DMS79 (cell line): ENCODE measurements around the gene TLE6.
"Not testable (repeated sequence)": the region's sequence is repeated elsewhere in the genome, so short reads cannot be mapped to it uniquely, and the experiment has no call there.

Experiments used
- DNase-seq: peaks from one replicate; lab custom pipeline; 2025; lab: John Stamatoyannopoulos, UW

The TLE6 gene

DNA sequence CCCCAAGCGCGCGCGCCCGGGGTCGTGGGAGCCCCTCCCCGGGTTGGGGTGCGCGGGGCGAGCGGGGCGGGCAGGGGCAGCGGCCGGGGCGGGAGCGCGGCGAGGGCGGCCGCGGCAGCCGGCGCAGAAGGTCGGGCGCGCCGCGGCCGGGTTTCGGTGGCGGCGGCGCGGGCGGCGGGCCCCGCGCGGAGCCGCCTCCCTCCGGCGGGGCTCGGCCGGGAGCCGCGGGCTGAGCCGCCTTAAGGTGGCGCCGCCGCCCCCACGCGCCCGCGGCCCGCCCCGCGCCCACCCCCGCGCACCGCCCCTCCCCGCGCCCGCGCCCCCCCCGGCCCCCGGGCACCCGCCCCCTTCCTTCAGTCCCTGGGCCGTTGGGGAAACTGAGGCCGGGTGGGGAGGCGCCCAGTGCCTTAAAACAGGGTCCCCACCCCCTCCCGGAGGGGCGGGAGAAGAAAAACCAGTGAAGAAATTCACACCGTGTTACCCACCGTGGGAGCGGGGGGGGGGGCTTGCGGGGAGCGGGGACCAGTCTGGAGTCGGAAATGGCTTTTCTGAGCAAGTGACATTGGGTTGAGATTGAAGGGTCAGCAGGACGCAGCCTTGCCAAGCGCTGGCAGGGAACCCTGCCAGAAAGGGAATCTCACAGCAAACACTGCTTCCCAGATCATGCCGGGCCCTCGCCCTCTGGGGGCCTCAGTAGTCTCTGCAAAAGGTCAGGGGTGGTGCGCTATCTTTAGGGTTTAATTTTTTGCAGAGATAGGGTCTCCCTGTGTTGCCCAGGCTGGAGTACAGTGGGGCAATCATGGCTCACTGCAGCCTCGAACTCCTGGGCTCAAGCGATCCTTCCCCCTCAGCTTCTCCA, 51.9 kb downstream of the TLE6 start, which contains the start of gene TLE2:
TLE2 (minus strand) TSS at position 216 of the 859 bp plus-strand sequence. CDS start 376 bp downstream, outside the sequence.
- no peak for DNase-seq

DNA sequence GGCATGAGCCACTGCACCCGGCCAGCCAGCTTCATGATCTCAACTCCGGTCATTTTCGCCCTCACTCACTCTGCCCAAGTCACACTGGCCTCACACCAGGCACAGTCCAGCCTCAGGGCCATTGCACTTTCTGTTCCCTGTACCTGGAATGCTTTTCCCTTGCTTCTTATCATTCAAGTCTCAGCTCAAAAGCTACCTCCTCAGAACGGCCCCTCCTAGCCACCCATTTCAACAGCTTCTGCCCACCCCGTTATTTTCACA, 54.2 kb downstream of the TLE6 start:
- DNase-seq, result no peak

- DNase-seq, result no peak
These were observed 56.4 kb downstream of the TLE6 start for GRCh38 chr19:3033595-3034405.

DNA sequence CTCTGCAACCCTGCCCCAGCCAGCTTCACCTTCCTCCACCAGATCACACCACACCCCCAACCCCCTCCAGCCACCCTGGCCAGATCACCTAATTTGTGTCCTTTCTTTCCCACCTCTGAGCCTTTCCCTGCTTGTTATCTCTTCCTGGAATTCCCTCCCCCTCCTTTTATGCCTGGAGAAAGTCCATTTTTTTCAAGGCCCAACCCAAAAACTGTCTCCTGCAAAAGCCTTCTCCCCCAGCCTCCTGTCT, 57.0 kb downstream of the TLE6 start:
- no peak for DNase-seq

DNA sequence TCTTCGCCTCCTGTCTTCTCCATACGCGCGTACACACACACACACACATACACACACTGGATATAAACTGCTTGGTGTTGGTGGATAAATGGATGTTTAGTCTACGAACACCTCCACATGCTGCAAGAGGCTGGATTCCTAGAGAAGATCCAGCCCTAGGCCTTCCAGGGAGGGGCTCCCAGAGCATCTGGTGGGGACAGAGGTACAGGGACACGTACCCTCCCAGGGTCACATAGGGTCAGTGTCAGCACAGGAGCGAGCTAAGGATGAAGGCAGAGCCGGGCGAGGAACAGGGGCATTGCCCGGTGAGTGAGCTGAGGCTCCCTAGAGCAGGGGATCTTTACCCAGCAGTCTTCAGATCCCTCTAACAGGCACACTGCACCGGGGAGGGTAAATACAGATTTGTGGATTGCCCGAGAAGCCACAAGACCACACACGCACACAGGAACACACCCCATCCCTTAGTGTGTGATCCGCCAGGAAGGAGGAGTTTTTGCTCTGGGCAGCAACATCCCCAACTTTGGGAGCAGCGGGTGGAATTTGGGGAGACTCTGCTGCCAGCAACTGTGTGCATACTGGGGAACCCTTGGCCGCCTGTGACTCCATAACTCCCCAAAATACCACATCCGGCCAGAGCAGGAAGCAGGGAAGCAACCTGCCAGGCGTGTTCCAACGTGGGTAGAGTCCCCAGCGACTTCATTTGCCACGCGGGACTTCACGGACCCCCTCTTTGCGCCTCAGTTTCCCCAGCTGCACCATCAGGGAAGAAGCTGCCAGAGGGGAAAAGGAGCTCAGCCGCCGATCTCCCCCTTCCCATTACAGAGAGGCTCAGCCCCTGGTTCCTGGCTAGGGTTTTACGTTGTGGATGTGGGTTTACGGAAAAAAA, 57.5 kb downstream of the TLE6 start:
- DNase-seq, result no peak

- DNase-seq, result peak; percentile 99
These were observed 58.3 kb downstream of the TLE6 start for GRCh38 chr19:3035542-3036118.

DNA sequence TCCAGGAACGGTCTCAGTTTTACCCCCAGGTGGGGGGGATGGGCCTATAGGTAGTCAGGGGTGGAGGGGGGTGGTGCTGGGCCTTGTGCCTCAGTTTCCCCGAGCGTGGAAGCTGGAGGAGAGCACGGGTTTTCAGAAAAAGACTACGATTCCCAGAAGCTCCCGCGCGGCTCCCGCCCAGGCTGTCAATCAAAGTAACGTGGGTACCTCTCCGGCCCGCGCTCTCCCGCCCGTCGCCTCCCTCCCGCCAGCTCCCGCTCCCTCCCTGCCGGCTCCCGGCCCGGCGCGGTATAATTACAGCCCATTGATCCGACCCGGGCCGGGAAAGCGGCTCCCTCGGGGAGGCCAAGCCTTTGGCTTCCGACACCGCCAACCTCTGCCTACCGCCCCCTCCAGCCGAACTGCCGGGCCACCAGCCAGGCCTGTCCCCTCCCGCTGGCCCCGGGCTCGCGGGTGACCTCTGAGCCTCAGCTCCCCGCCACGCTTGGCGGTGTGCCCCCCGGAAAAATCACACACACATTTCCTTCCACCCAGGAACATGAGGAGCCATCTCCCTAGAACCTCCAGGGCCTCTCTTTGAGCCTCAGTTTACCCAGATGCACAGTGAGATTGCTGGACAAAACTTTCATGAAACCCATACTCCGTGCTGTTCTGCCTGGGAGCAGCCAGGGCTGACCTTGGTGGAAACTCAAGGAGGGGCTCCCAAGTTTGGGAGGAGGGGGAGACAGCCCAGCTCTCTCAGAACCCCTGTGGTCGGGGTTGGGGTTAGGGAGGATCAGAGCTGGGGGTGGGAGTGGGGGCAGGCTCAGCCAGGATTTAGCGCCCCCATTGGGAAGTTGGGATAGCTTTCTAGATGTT, 59.0 kb downstream of the TLE6 start:
- DNase-seq, result peak; percentile 79

- DNase-seq, result not testable (repeated sequence)
These were observed 59.7 kb downstream of the TLE6 start for GRCh38 chr19:3036977-3037544.

- DNase-seq, result no peak
These were observed 60.9 kb downstream of the TLE6 start for GRCh38 chr19:3038214-3038613.

DNA sequence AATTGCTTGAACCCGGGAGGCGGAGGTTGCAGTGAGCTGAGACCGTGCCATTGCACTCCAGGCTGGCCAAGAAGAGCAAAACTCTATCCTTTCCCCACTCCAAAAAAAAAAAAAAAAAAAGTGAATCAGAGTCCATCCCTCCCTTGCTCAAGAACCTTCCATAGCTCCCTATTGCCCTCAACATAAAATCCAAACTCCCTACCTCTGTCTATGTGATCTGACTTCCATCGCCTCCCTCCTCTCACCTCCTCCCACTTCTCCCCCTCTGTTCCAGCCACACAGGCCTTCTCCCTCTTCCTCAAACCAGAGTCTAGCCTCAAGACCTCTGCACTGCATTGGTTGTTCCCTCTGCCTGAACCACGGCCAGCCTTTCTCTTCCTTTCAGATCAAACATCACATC, 61.8 kb downstream of the TLE6 start:
- no peak for DNase-seq

GRCh38 chr19:3039641-3040077, 62.3 kb downstream of the TLE6 start:
- DNase-seq, result no peak

GRCh38 chr19:3041327-3041726, 64.0 kb downstream of the TLE6 start:
- no peak for DNase-seq

GRCh38 chr19:3041761-3042620, 64.6 kb downstream of the TLE6 start:
- DNase-seq, result no peak

- DNase-seq, result no peak
These were observed 65.4 kb downstream of the TLE6 start for GRCh38 chr19:3042621-3043267.
